NCI-H2227 (cell line): ENCODE measurements around the gene RORB.

Experiments
- DNase-seq: peaks from one replicate; lab custom pipeline; 2025; ENCODE audit not compliant: unreplicated experiment; lab: John Stamatoyannopoulos, UW

Gene RORB

DNA sequence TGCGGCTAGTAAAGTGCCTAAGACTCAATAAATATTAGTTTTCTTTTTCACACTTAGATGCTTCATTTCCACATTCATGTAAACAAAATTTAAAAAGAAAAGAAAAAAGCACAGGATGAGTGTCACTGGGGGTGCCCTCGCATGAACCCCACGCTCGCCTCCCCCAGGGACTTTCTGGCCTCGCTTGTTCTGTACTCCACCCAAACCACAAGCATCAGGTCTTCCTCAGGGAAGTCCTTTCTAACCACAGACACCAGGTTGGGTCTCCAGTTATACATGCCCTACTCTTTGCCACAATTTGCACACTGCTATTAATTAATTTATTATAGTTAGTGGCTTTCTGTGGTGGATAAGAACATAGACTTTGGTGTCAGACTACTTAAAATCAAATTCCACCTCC lies 92.4 kb downstream of the RORB start:
- DNase-seq = no peak

DNA sequence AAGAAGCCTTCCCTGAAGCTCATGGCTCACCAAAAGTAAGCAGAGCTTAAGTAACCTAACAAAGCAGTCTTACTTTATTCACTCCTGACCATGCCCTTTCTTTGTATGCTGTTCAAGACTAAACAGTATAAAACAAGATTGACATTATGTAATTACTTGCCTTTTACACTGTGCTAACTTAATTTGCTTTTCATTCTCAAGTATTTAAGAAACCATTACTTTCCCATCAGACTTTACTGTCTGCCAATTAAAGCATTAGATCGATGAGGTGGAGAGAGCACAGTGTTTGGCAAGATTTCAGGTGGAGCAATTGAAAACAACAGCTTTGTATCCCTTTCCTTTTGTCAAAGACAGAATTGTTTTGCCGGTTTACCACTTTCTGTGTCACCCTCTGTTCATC lies 98.2 kb downstream of the RORB start:
- DNase-seq = no peak

- DNase-seq = no peak
Observed at GRCh38 chr9:74598874-74599273, 101.7 kb downstream of the RORB start.

GRCh38 chr9:74609671-74610405 lies 112.7 kb downstream of the RORB start:
- DNase-seq = no peak

GRCh38 chr9:74610523-74611061 lies 113.5 kb downstream of the RORB start:
- no peak for DNase-seq

DNA sequence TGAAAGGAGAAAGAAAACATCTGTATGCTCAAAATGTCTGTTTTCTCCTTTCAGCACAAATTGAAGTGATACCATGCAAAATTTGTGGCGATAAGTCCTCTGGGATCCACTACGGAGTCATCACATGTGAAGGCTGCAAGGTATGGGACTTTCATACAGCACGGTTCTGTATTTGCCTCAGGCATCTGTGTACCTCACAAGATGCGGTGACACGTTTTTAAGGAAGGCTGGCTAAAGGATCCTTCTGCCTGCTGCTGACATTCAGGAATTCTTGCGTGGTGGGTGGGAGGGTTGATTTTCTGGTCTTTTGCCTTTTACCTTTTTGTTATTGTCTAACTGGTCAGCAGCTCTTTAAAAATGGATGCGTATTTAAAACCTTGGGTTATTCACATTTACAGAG lies 133.1 kb downstream of the RORB start:
- DNase-seq = no peak

DNA sequence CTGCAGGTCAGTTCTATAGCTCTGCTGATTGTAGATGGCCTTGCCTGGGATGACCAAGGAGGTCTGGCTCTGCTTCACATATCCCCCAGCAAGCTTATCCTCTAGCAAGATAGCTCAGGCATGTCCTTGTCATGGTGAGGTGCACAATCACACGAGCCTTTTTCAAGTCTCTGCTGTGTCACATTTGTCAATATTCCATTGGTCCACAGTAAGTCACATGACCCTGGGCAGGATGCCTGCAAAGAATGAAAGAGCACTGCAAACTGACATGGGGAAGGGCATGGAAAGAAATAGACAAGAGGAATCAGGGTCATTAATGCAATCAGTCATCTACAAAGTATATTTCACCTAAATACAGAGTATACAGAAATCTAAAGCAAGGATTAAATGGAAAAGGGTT lies 142.0 kb downstream of the RORB start:
- DNase-seq = no peak

GRCh38 chr9:74642376-74642775 lies 145.2 kb downstream of the RORB start:
- DNase-seq = no peak

DNA sequence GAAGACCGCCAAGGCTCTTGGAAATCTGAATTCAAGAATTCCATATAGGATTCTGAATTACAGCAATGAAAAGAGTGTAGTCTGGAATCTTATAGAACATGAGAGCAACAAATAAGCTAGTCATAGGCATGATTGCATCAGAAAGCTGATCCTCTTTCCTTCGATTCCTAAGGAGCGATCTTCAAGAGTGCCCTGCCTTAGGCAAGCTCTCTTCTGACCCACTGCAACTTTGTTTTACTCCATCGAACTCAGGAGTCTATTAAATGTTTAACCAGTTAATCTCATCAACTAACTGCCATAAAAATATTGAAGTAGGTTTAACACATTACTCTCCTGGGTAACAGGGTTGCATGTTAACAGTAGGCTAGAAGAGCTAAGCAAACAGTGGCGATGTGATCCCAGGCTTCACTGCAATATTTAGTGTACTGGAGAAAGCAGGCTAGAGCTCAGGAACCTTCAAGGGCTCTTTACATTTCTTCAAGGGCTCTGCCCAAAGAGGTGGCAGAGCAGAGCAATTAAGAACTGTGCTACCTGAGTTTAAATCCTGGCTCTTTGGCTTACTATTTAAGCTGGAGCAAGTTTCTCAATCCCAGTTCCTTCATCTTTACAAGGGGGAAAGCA lies 146.3 kb downstream of the RORB start:
- DNase-seq = no peak

DNA sequence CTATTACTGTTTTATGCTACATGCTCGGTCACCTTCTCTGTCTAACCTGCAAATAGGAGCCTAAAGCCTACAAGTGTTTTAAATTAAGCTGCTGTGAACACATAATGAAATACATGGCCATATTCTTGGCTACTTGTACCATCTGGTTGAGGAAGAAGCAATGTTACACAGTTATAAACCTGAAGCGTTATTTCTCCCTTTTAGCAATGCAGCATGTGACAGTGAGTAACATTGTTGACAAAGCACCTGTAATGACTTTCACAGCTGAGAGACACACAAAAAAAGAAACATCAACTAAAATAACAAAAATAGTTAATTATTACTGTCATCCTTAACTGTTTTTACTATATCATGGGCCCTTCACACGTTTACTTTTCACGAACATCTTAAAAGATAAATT lies 146.9 kb downstream of the RORB start:
- no peak for DNase-seq

- DNase-seq = no peak
Observed at GRCh38 chr9:74645007-74645639, 148.0 kb downstream of the RORB start.

DNA sequence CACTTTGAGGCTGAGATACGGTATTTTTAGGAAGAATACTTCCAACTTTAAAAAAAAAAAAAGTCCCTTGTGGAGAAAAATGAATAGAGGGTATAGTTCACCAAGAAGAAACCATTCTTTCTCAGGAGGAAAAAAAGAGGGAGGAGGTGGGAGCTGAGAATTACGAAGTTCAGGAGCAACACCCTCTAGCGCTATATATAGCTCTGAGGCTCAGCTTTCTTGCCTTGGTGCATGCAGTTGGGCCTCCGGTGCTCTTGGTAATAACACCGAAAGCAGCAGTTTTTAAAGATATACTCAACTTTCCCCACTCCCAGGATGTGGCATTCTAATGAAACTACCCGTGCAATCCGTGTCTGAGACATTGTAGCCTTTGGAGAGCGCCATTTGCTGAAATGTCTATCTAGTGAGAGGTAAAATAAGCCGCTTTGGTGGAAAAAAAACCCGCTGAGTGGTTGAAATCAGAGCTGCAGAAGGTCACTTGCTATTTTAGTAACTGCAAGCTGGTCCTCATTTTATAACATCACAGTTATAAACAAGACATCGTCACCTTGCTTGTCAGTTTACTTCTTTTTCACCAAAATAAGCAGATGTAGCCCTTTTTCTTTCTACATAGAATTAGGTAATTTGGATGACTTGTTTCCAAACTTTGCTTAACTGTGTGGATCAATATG lies 156.4 kb downstream of the RORB start:
- no peak for DNase-seq

GRCh38 chr9:74662674-74663073 lies 165.5 kb downstream of the RORB start:
- no peak for DNase-seq

DNA sequence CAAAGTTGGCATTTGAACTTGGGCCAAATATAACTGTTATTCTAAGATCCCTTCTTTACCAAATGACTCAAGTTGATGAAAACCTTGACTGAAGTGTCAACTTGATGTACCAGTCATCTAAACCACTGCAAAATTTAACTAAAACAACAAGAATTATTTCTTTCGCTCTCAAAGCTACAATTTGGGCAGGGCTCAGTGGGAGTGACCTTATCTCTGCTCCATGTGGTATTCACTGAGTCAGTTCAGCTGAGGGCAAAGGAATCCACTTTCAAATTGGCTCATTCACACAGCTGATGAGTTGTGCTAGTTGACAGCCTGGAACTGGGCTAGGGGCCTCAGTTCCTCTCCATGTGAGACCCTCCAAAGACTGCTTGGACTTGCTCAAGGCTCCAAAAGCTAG lies 166.3 kb downstream of the RORB start:
- no peak for DNase-seq

DNA sequence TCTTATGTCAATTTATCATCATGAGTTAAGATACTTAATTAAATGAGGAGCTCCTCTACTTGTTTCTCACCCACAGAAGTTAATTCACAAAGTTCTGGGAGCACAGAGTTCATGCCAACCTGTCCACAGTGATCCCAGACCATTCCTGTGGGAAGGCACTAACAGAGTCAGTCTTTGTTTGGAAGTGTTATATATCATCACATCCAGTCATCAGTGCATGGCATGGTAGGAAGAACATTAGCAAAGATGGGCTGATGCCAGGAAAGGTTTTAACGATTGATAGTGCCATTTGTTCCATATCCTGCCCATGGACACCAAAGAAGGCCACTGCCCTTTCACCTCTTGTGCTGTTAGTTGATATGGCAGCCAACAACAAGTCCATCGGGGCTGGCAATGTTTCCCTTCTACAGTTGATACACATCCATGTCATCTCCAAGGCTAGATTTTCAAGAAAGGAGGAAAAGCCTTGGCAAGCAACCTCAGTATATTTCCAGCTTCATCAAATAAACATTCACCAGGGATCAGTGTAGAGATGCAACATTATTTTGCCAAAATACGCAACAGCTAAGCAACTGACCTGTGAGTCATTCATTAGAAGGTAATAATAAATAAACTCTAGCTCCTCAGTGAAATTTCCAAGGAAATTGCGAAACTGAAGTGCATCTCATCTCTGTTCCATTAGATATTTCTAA lies 169.6 kb downstream of the RORB start:
- no peak for DNase-seq

GRCh38 chr9:74672237-74672636 lies 175.1 kb downstream of the RORB start:
- DNase-seq = no peak

DNA sequence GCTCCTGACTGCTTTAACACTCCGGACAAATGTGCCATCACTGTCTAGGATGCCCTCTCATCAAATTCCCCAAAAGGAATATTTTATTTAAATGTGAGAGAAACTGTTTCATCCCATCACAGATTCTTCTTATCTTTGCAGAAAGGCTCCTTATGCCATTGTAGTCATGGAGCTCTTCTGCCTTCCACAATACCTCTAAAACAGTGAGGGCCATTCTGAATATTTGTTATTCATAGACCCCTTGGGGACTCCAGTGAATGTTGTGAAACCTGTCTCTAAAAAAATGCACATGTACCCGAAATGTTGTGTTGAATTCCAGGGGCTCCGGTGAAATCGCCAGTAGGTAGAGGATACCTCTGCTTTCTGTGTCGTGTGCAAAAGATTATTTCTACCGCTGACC lies 176.9 kb downstream of the RORB start:
- no peak for DNase-seq

- no peak for DNase-seq
Observed at GRCh38 chr9:74681906-74682305, 184.8 kb downstream of the RORB start.

GRCh38 chr9:74683322-74683721 lies 186.2 kb downstream of the RORB start:
- no peak for DNase-seq

GRCh38 chr9:74691058-74691457 lies 193.9 kb downstream of the RORB start:
- DNase-seq = no peak

DNA sequence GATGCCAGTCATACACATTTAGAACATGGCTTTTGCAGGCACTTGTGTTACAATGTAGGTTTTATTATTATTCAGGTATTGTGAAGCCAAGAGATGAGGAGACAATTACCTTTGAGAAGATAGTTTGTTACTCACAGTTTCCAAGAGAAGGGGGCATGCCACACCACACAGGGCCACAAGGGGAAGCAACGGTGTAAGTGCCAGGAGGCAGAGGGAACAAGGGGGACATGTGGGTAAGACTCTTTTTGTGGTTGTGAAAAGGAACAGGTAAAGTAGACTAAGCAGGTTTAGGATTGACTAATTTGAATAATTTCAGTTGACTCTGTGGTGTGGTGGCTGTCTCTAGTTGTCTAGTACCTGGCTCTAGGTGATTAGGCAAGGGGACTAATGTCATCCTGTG lies 199.4 kb downstream of the RORB start:
- no peak for DNase-seq
